ENCODE results near the gene ARSA.
"Not testable (repeated sequence)": the region's sequence is repeated elsewhere in the genome, so short reads cannot be mapped to it uniquely, and the experiment has no call there.

Gene ARSA

DNA sequence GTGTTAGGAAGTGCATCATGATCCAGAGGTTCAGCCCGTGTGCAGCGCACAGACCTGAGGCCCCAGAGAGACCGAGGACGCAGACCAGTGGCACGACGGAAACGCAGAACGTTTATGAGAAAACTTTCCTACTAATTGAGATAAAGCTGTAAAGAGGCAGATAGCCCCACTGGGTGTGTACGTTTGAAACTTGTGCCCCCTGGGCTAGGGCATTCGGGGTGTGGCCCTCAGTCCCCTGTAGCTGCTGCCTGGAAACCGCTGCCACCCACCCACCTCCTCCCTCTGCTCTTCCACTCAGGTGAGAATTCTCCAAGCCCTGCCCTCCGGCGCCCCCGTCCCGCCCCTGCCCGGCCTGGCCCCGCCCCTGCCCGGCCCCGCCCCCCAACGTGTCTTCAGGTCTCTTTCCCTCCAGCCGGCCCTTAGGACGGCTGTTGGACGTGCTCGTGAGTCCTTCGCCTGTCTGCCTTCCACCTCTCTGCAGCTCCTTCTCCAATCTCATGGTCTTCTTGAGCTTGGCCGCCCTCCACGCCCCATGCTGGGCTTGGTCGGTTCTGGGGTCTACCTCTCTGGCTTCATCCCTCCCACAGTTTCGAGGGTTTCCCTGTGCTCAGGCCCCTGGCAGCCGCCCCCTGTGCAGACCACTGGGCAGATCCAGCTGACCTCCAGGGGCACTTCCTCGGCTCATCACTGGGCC lies 15.3 kb downstream of the ARSA start:
- peaks cover 19% of the 10 kb centered on the region for H3K4me1 Mint-ChIP-seq
- H3K27me3 Mint-ChIP-seq: peaks cover 56% of the 10 kb centered on the region
- no peaks in the 10 kb centered on the region for H3K9me3 Mint-ChIP-seq
- H3K4me3 Mint-ChIP-seq: peak overlapping the region in 1 of 2 donors; percentile 51
- ATAC-seq (peak; percentile 56), DNase-seq (no peak)
- no peak overlapping the region for H3K27ac Mint-ChIP-seq

DNA sequence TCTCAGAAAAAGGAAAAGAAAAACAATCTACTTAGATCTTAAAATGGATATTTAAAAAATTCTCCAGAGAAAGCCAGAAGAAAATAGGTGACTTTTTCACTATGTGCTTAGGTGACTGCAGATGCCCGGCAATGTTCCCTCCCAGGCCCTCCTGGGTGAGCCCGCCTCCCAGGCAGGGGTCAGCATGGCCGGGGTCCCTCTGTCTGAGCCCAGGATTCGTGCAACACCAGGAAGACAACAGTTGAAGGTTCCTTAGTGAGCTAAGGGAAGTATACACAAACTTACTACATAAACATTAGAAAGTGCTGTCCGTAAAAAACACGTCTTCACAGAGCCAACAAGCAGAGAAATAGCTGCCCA lies 15.8 kb downstream of the ARSA start:
- Mint-ChIP-seq H3K4me1 (peaks cover 19% of the 10 kb centered on the region), H3K27ac (no peak overlapping the region), H3K9me3 (no peaks in the 10 kb centered on the region), H3K4me3 (no peak overlapping the region), H3K27me3 (peaks cover 61% of the 10 kb centered on the region)
- DNase-seq (no peak), ATAC-seq (no peak)

DNA sequence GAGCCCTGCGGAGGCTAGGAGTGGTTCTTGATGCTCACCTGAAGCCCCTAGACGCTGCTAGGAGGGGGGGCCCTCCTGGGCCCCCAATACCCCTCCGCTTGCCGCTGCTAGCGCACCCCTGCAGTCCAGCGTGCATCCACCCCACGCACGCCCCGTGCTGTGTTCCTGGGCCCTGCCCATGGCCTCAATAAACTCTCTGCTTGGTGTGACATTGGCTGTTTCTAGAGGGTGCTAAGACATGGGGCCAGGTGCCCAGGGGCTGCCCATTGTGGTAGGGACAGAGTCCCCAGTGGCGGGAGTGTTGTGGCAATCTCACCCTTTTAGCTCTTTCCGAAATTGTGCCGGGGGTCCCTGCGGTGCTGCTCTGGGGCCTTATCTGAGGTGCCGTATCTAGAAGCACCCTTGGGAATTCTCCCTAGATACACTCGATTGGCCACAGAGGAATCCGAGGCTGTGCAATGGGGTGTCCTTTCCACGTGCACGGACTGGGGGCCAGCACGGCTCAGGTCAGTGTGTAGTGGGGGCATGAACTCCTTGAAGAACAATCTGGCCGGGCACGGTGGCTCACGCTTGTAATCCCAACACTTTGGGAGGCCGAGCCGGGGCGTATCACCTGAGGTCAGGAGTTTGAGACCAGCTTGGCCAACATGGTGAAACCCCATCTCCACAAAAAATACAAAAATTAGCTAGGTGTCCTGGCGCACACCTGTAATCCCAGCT lies 16.5 kb downstream of the ARSA start:
- DNase-seq: no peak
- Mint-ChIP-seq H3K27ac (no peak overlapping the region), H3K4me3 (no peak overlapping the region), H3K27me3 (peaks cover 68% of the 10 kb centered on the region), H3K9me3 (no peaks in the 10 kb centered on the region), H3K4me1 (peaks cover 19% of the 10 kb centered on the region)
- no peak for ATAC-seq

DNA sequence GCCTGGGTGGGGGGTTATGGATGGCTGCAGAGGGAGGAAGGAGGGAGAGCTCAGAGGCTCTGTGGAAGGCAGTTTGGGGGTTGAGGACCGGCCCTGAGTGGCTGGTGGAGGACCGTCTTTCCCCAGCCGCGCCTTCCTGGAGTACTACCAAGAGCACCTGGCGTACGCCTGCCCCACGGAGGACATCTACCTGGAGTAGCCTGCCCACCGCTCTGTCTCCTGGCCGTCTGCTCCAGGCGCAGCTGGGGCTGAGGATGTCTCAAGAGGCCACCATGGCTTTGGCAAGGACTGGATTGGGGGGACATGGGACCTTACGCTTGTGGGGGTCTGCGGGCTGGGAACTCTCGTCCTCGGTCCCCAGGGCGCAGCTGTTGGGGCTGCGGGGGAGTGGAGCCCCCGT lies 17.4 kb downstream of the ARSA start:
- peaks cover 19% of the 10 kb centered on the region for H3K4me1 Mint-ChIP-seq
- no peak overlapping the region for H3K4me3 Mint-ChIP-seq
- DNase-seq: no peak
- H3K9me3 Mint-ChIP-seq: no peaks in the 10 kb centered on the region
- no peak for ATAC-seq
- peaks cover 77% of the 10 kb centered on the region for H3K27me3 Mint-ChIP-seq
- no peak overlapping the region for H3K27ac Mint-ChIP-seq

DNA sequence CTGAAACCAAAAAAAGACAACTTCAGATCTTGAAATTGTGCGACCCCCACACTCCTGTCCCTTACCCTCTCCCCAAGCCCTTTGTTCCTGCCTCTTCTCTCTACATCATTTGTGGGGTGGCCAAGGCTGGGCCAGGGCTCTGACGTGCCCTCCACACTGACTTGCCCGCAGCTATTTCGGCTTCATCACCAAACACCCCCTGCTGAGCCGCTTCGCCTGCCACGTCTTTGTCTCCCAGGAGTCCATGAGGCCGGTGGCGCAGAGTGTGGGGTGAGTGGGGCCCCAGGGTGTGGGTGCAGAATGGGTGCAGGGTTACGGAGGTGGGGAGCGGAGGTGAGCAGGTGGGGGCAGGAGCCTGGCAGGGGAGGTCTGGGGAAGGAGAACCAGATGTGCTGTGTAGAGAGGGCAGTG lies 17.9 kb downstream of the ARSA start:
- DNase-seq: no peak
- Mint-ChIP-seq H3K9me3 (no peaks in the 10 kb centered on the region), H3K27ac (no peak overlapping the region), H3K4me1 (peaks cover 19% of the 10 kb centered on the region), H3K4me3 (no peak overlapping the region), H3K27me3 (peaks cover 82% of the 10 kb centered on the region)
- peak; percentile 17 for ATAC-seq

DNA sequence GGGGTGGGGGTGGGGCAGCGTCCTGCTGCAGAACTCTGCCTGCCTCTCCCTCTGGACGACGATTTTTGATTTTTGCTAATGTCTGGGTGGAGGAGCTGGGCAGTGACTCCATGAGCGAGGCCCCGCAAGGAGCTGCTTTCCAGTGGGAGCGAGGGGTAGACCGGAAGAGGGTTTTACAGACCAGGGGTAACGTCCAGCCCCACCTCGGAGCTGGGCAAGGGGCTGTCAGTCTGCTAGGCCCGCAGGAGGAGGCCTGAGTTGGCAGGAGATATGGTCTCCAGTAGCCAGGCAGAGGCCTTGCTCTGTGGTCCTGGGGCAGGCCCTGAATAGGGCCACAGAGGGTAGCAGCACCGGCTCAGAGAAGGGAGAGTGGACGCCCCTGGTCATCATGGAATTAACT lies 18.4 kb downstream of the ARSA start:
- Mint-ChIP-seq H3K27ac (no peak overlapping the region), H3K4me3 (no peak overlapping the region), H3K27me3 (peaks cover 87% of the 10 kb centered on the region), H3K9me3 (no peaks in the 10 kb centered on the region), H3K4me1 (peaks cover 19% of the 10 kb centered on the region)
- ATAC-seq (no peak), DNase-seq (no peak)

DNA sequence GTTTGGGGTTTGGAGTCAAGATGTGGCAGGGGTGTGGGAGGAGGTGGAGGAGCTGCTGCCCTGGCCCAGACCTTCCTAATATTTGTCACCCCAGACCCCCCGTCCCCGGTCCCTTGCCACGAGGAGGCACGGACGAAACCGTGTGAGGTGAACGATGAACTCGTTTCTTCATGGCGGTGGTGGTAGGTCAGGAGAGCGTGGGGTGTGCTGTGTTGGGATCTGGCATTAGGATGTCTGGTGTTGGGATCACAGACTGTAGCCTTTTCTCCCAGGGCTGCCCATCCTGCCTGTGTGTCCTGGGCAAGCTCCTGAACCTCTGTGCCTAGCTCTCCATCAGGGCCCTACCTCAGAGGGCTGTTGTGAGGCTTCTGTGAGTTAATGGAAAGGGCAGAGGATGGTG lies 19.0 kb downstream of the ARSA start:
- Mint-ChIP-seq H3K9me3 (no peaks in the 10 kb centered on the region), H3K4me3 (no peak overlapping the region), H3K27ac (no peak overlapping the region), H3K4me1 (peaks cover 19% of the 10 kb centered on the region), H3K27me3 (peaks cover 86% of the 10 kb centered on the region)
- ATAC-seq (no peak), DNase-seq (no peak)

DNA sequence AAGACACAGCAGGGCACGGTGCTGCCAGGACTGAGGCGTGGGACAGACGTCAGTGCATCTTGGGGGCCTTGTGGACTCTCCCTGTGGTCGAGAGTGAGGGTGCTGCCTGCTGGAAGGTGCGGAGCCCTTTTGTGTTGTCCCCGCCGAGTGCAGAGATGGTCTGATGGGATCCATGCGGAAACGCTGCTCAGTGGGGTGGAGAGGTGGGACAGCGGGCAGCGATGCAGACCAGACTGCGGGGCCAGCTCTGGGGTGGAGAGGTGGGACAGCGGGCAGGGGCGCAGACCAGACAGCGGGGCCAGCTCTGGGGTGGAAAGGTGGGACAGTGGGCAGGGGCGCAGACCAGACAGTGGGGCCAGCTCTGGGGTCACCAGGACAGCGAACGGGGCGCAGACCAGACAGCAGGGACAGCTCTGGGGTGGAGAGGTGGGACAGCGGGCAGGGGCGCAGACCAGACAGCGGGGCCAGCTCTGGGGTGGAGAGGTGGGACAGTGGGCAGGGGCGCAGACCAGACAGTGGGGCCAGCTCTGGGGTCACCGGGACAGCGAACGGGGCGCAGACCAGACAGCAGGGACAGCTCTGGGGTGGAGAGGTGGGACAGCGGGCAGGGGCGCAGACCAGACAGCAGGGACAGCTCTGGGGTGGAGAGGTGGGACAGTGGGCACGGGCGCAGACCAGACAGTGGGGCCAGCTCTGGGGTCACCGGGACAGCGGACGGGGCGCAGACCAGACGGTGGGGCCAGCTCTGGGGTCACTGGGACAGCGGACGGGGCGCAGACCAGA lies 19.7 kb downstream of the ARSA start:
- ATAC-seq, DNase-seq, H3K9me3 Mint-ChIP-seq, H3K4me3 Mint-ChIP-seq: not testable (repeated sequence)
- Mint-ChIP-seq H3K4me1 (peaks cover 18% of the 10 kb centered on the region), H3K27me3 (peaks cover 85% of the 10 kb centered on the region), H3K27ac (peak overlapping the region in 1 of 2 donors; percentile 35)

DNA sequence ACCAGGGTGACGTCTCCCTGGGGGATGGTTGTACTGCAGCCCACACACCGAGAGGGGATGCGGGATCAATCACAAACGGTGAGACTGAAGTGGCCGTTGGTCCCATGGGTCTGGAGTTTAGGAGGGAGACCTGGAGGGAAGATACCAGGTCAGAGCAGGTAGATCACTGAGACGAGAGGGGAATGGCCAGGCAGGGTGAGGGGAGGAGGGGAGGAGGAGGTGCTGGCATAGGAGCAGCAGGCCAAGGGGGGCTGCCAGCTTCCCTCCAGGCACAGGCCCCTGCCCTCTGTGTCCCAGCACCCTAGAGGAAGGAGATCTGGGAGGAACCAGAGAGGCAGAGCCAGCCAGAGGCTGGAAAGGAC lies 20.3 kb downstream of the ARSA start:
- Mint-ChIP-seq H3K27ac (peak overlapping the region in 1 of 2 donors; percentile 64), H3K9me3 (no peaks in the 10 kb centered on the region), H3K4me3 (no peak overlapping the region), H3K27me3 (peaks cover 86% of the 10 kb centered on the region), H3K4me1 (peaks cover 17% of the 10 kb centered on the region)
- no peak for DNase-seq
- no peak for ATAC-seq

DNA sequence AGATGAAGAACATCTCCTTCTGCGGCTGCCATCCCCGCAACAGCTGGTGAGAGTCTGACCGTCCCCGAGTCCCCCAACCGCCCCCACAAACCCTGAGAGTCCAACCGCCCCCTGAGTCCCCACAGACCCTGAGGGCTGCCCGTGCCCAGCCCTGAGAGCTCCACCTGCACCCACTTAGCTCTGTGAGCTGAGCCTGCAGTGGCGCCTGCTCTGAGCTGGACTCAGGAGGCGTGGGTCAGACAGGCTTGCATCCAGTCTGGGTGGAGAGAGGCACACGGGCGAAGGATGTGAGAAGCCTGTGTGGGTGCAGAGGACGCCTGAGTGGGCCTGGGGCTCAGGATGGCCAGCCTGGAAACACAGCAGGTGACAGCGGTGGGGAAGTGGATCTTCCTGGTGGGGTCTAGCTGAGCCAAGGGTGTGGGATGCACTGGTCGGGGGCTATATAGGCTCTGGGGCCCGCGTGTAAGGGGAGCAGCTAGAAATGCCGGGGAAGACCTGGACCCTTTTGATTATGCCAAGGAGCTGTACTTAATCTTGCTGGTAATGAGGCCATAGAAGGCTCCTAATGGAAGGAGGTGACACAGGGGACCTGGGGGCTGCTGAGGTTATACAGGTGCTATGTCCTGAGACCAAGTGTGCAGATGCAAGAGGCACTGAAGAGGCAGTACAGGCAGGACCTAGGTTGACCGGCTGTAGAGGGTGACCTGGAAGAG lies 20.9 kb downstream of the ARSA start:
- Mint-ChIP-seq H3K4me3 (no peak overlapping the region), H3K27ac (no peak overlapping the region), H3K27me3 (peaks cover 87% of the 10 kb centered on the region), H3K4me1 (peaks cover 15% of the 10 kb centered on the region), H3K9me3 (no peaks in the 10 kb centered on the region)
- DNase-seq (no peak), ATAC-seq (no peak)

DNA sequence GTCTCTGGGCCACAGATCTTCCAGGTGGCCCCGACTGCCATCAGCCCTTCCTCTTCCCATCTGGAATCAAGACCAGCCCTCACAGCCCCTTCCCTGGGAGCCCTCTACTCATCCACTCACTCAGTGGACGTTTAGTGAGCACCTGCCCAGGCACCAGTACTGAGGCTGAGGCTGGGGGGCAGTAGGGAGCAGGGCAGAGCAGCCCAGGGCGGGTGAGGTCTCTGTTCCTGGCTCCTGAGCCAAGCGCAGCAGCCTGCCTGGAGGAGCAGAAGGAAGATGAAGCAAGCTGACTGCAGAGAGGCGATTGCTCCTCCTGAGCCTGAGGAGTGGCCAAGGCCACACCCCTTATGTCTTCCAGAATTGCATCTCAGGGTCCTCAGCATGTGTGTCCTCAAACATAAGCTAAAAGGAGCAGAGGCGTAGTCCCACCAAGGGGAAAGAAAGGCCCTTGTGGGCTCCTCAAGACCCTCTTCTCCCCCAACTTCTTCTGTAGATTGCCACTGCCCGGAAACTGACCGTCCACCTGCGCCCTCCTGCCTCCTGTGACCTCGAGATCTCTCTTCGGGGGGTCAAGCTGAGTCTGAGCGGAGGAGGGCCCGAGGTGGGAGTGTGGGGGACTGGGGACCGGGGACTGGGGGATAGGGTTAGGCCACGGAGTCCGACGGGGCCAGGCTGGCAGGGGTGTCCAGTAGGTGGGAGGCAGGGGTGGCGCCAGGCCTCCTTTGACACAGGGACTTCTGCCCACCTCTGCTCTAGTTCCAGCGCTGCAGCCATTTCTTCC lies 21.6 kb downstream of the ARSA start:
- no peak for DNase-seq
- ATAC-seq: peak; percentile 60
- Mint-ChIP-seq H3K9me3 (no peaks in the 10 kb centered on the region), H3K4me3 (no peak overlapping the region), H3K27ac (no peak overlapping the region), H3K4me1 (peaks cover 20% of the 10 kb centered on the region), H3K27me3 (peaks cover 87% of the 10 kb centered on the region)

DNA sequence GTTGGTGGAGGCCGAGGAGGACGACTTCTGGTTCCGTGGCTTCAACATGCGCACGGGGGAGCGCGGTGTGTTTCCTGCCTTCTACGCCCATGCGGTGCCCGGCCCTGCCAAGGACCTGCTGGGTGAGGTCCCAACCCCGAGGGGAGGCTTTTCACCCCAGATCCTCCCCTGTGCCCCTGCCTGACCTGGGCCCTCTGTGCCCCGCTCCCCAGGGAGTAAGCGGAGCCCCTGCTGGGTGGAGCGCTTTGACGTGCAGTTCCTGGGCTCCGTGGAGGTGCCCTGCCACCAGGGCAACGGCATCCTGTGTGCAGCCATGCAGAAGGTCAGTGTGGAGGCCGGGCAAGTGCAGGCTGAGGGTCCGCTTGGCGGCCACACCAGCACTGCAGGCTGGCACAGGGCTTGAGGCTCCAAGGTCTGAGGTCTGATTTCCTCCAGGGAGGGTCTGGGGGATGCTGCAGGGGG lies 22.3 kb downstream of the ARSA start:
- Mint-ChIP-seq H3K4me3 (no peak overlapping the region), H3K27me3 (peaks cover 82% of the 10 kb centered on the region), H3K9me3 (no peaks in the 10 kb centered on the region), H3K27ac (no peak overlapping the region), H3K4me1 (peaks cover 20% of the 10 kb centered on the region)
- DNase-seq (no peak), ATAC-seq (no peak)

DNA sequence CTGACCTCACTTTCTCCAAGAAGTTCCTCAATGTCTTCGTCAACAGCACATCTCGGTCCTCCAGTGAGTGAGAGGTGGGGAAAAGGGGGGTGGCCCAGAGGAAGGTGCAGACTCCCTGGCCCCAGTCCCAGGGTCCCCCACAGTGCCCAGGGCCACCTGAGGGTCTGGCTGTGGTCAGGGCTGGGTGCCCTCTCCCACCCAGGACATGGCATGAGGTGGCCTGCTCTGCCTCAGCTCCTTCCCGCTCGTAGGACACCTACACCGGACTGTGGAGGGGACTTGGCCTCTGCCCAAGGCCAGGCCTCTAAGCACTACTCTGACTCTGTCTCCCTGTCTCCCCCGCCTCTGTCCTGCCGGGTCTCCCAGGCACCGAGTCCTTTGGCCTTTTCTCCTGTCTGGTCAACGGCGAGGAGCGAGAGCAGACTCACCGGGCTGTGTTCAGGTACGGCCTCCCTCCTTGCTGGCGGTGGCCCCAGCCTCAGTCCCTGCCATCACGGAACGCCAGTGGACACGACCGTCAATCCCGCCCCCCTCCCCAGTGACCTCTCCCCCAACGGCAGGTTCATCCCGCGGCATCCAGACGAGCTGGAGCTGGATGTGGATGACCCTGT lies 22.8 kb downstream of the ARSA start:
- Mint-ChIP-seq H3K27me3 (peaks cover 79% of the 10 kb centered on the region), H3K27ac (no peak overlapping the region), H3K9me3 (no peaks in the 10 kb centered on the region), H3K4me3 (no peak overlapping the region), H3K4me1 (peaks cover 20% of the 10 kb centered on the region)
- ATAC-seq (no peak), DNase-seq (no peak)

DNA sequence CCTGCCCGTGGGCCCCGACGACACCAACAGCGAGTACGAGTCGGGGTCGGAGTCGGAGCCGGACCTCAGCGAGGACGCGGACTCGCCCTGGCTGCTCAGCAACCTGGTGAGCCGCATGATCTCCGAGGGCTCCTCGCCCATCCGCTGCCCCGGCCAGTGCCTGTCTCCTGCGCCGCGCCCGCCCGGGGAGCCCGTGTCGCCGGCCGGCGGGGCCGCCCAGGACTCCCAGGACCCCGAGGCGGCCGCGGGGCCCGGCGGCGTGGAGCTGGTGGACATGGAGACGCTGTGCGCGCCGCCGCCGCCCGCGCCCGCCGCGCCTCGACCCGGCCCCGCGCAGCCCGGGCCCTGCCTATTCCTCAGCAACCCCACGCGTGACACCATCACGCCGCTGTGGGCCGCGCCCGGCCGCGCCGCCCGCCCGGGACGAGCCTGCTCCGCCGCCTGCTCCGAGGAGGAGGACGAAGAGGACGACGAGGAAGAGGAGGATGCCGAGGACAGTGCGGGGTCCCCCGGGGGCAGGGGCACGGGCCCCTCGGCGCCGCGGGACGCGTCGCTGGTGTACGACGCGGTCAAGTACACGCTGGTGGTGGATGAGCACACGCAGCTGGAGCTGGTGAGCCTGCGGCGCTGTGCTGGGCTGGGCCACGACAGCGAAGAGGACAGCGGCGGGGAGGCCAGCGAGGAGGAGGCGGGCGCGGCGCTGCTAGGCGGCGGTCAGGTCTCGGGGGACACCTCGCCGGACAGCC lies 23.5 kb downstream of the ARSA start:
- Mint-ChIP-seq H3K9me3 (no peaks in the 10 kb centered on the region), H3K27me3 (peaks cover 79% of the 10 kb centered on the region), H3K4me3 (no peak overlapping the region), H3K4me1 (peaks cover 24% of the 10 kb centered on the region), H3K27ac (no peak overlapping the region)
- no peak for ATAC-seq
- DNase-seq: no peak
